Activated naive CD8-positive, alpha-beta T cell treated with anti-CD3 and anti-CD28 coated beads for 36 hours (primary cell): ENCODE results near the gene MCEE. TPM values are rescaled to one million over a fixed set of nuclear protein-coding genes. Genes with fewer than 3 reads are reported as not detected.
"Not testable (repeated sequence)": the region's sequence is repeated elsewhere in the genome, so short reads cannot be mapped to it uniquely, and the experiment has no call there.

Experiments
- DNase-seq: peaks from one replicate; pipeline ENCODE4 v3.0.0; 2021
- H3K27ac Mint-ChIP-seq: one replicate; pipeline ENCODE4 v1.8.0; 2022; ENCODE audit warnings: mild to moderate bottlenecking, moderate library complexity, mixed read lengths
- H3K27me3 Mint-ChIP-seq: one replicate; pipeline ENCODE4 v1.8.0; 2022; ENCODE audit warnings: mild to moderate bottlenecking, mixed read lengths
- H3K36me3 Mint-ChIP-seq: one replicate; pipeline ENCODE4 v1.8.0; 2021; ENCODE audit warnings: mild to moderate bottlenecking, mixed read lengths
- H3K4me1 Mint-ChIP-seq: one replicate; pipeline ENCODE4 v1.8.0; 2021; ENCODE audit warnings: mixed read lengths
- H3K4me3 Mint-ChIP-seq: one replicate; pipeline ENCODE4 v1.8.0; 2022; ENCODE audit warnings: mild to moderate bottlenecking, moderate library complexity, mixed read lengths
- H3K9me3 Mint-ChIP-seq: one replicate; pipeline ENCODE4 v1.8.0; 2022; ENCODE audit warnings: mixed read lengths
- total RNA-seq, 2 experiments: library from RNA; stranded (reverse); gene quantifications; one replicate each; pipeline ENCODE4 v1.2.3, GENCODE V29; 2021

The MCEE gene
- total RNA-seq, 2 experiments from 2014 or later = 10.6 TPM

DNA sequence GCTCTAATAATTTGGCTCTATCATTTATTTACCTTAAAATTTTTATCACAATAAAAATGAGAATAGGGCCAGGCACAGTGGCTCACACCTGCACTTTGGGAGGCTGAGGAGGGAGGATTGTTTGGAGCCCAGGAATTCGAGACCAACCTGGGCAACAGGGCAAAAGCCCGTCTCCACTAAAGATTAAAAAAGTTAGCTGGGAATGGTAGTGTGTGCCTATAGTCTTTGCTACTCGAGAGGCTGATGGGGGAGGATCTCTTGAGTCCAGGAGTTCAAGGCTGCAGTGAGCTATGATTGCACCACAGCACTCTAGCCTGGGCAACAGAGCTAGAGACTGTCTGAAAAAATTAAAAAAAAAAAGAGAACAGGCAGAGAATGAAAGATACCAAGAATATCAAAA lies 6.1 kb upstream of the MCEE start:
- H3K27ac Mint-ChIP-seq = no peak overlapping the region
- DNase-seq = no peak
- no peak overlapping the region for H3K4me3 Mint-ChIP-seq
- H3K27me3 Mint-ChIP-seq = no peaks in the 10 kb centered on the region
- H3K9me3 Mint-ChIP-seq = no peaks in the 10 kb centered on the region
- H3K36me3 Mint-ChIP-seq = peaks cover 15% of the 10 kb centered on the region
- H3K4me1 Mint-ChIP-seq = peaks cover 5% of the 10 kb centered on the region

DNA sequence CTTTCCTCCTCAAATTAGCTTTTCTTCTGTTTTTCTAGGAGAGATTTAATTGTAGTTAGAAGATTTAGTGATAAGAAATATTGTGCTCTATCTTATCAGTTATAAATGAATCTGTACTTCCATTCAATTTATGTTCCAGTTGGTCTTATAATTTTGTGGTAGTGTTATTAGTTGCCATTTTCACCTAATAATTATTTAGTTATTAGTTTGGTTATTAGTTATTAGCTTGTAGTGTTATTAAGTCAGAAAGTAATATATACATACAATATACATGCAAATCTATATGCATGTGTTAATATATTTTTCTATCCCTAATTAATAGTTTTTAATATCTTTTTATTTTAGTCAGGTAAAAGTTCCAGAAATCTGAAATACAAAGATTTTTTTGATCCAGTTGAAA lies 3.6 kb upstream of the MCEE start:
- H3K27ac Mint-ChIP-seq = no peak overlapping the region
- H3K27me3 Mint-ChIP-seq = no peaks in the 10 kb centered on the region
- no peaks in the 10 kb centered on the region for H3K9me3 Mint-ChIP-seq
- H3K4me1 Mint-ChIP-seq = no peaks in the 10 kb centered on the region
- no peak overlapping the region for H3K4me3 Mint-ChIP-seq
- peaks cover 10% of the 10 kb centered on the region for H3K36me3 Mint-ChIP-seq
- no peak for DNase-seq

- not testable (repeated sequence) for H3K4me1 Mint-ChIP-seq, H3K27me3 Mint-ChIP-seq, DNase-seq, H3K4me3 Mint-ChIP-seq, H3K27ac Mint-ChIP-seq, H3K9me3 Mint-ChIP-seq
- H3K36me3 Mint-ChIP-seq = peaks cover 11% of the 10 kb centered on the region
Measured at GRCh38 chr2:71131387-71132166, 1.5 kb upstream of the MCEE start.

DNA sequence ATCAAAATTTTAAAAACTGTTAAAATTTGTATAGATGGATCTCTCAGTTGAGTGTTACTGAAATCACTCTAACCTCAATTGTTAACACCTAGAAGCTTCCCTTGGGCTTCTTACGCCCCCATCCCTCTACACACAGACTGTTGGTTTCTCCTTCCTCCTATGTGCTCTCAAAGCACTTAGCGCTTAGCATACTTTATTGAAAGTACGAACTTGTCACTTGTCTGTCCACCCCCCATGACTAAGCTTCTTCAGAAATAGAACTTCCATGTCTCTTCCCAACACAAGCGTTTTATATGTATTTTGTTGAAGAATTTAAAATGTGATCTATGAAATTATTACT lies 846 bp upstream of the MCEE start:
- H3K36me3 Mint-ChIP-seq = peaks cover 8% of the 10 kb centered on the region

DNA sequence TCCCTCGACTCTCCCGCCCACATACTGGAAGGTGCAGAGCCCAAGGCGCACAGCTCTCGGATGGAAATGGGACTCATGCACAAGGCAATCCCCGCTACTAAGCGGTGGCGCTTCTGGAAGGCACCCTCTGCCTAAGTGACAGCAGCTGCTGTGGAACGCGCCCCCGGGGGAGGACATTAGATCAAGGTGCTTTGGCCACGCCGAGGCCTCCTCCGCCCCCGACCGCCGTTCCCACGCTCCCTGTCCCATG lies 202 bp downstream of the MCEE start:
- no peak overlapping the region for H3K4me3 Mint-ChIP-seq
- peaks cover 8% of the 10 kb centered on the region for H3K4me1 Mint-ChIP-seq
- peaks cover 7% of the 10 kb centered on the region for H3K36me3 Mint-ChIP-seq
- H3K9me3 Mint-ChIP-seq = no peaks in the 10 kb centered on the region
- H3K27me3 Mint-ChIP-seq = no peaks in the 10 kb centered on the region
- DNase-seq = no peak
- no peak overlapping the region for H3K27ac Mint-ChIP-seq

More for the DNA sequence above, 846 bp upstream of the MCEE start:
- H3K27me3 Mint-ChIP-seq = no peaks in the 10 kb centered on the region
- no peaks in the 10 kb centered on the region for H3K9me3 Mint-ChIP-seq
- no peak overlapping the region for H3K4me3 Mint-ChIP-seq
- H3K27ac Mint-ChIP-seq = no peak overlapping the region
- no peak for DNase-seq
- H3K4me1 Mint-ChIP-seq = peaks cover 8% of the 10 kb centered on the region

- H3K36me3 Mint-ChIP-seq = peaks cover 5% of the 10 kb centered on the region
- H3K27ac Mint-ChIP-seq = no peak overlapping the region
- peaks cover 8% of the 10 kb centered on the region for H3K4me1 Mint-ChIP-seq
- no peak overlapping the region for H3K4me3 Mint-ChIP-seq
- H3K27me3 Mint-ChIP-seq = no peaks in the 10 kb centered on the region
- H3K9me3 Mint-ChIP-seq = no peaks in the 10 kb centered on the region
- no peak for DNase-seq
Measured at GRCh38 chr2:71129114-71129901, 721 bp downstream of the MCEE start.

GRCh38 chr2:71126957-71127356 lies 3.1 kb downstream of the MCEE start:
- H3K4me1 Mint-ChIP-seq = peaks cover 8% of the 10 kb centered on the region
- H3K9me3 Mint-ChIP-seq = no peaks in the 10 kb centered on the region
- no peak for DNase-seq
- H3K27me3 Mint-ChIP-seq = no peaks in the 10 kb centered on the region
- H3K4me3 Mint-ChIP-seq = no peak overlapping the region
- no peak overlapping the region for H3K27ac Mint-ChIP-seq
- peaks cover 16% of the 10 kb centered on the region for H3K36me3 Mint-ChIP-seq

DNA sequence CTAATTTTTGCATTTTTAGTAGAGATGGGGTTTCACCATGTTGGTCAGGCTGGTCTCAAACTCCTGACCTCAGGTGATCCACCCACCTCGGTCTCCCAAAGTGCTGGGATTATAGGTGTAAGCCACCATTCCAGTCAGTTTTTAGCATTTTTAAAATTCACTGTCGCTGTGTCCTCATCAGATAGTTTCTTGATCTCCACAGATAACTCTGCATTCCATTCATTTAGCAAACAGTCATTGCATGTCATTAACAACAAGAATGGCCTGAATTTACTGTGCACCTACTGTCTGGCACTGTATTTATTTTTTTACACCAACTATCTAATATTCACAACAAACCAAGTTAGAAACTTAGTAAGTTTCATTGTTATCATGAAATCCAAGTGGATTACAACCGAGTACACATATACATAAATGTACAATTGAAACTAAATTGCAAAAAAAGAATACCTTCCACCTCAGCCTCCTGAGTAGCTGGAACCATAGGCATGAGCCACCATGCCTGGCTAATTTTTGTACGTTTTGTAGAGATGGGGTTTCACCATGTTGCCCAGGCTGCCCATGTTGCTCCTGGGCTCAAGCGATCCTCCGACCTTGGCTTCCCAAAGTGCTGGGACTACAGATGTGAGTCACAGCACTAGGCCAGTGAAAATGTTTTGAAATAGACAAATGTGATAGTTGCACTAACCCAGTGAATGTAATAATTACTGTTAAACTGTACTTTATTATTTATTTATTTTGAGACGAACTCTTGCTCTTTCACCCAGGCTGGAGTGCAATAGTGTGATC lies 4.3 kb downstream of the MCEE start:
- Mint-ChIP-seq H3K4me3 (no peak overlapping the region), H3K4me1 (peaks cover 8% of the 10 kb centered on the region), H3K27ac (no peak overlapping the region), H3K9me3 (no peaks in the 10 kb centered on the region), H3K27me3 (no peaks in the 10 kb centered on the region), H3K36me3 (peaks cover 18% of the 10 kb centered on the region)
- no peak for DNase-seq

- no peak for DNase-seq
- no peaks in the 10 kb centered on the region for H3K27me3 Mint-ChIP-seq
- peaks cover 4% of the 10 kb centered on the region for H3K4me1 Mint-ChIP-seq
- H3K36me3 Mint-ChIP-seq = peaks cover 18% of the 10 kb centered on the region
- no peak overlapping the region for H3K4me3 Mint-ChIP-seq
- H3K27ac Mint-ChIP-seq = no peak overlapping the region
- no peaks in the 10 kb centered on the region for H3K9me3 Mint-ChIP-seq
Measured at GRCh38 chr2:71122387-71123298, 7.4 kb downstream of the MCEE start.

- no peak overlapping the region for H3K4me3 Mint-ChIP-seq
- H3K36me3 Mint-ChIP-seq = peaks cover 18% of the 10 kb centered on the region
- H3K4me1 Mint-ChIP-seq = no peaks in the 10 kb centered on the region
- DNase-seq = no peak
- H3K27ac Mint-ChIP-seq = no peak overlapping the region
- no peaks in the 10 kb centered on the region for H3K9me3 Mint-ChIP-seq
- no peaks in the 10 kb centered on the region for H3K27me3 Mint-ChIP-seq
Measured at GRCh38 chr2:71121479-71121878, 8.6 kb downstream of the MCEE start.

- H3K4me1 Mint-ChIP-seq = no peaks in the 10 kb centered on the region
- peaks cover 20% of the 10 kb centered on the region for H3K36me3 Mint-ChIP-seq
- no peak overlapping the region for H3K27ac Mint-ChIP-seq
- no peak for DNase-seq
- no peaks in the 10 kb centered on the region for H3K27me3 Mint-ChIP-seq
- H3K9me3 Mint-ChIP-seq = no peaks in the 10 kb centered on the region
- no peak overlapping the region for H3K4me3 Mint-ChIP-seq
Measured at GRCh38 chr2:71120195-71120594, 9.8 kb downstream of the MCEE start.

GRCh38 chr2:71117063-71117462 lies 13.0 kb downstream of the MCEE start:
- no peak for DNase-seq
- peaks cover 3% of the 10 kb centered on the region for H3K4me1 Mint-ChIP-seq
- no peak overlapping the region for H3K27ac Mint-ChIP-seq
- no peak overlapping the region for H3K4me3 Mint-ChIP-seq
- no peaks in the 10 kb centered on the region for H3K9me3 Mint-ChIP-seq
- no peaks in the 10 kb centered on the region for H3K27me3 Mint-ChIP-seq
- H3K36me3 Mint-ChIP-seq = peaks cover 19% of the 10 kb centered on the region

GRCh38 chr2:71113843-71114242 lies 16.2 kb downstream of the MCEE start:
- peaks cover 17% of the 10 kb centered on the region for H3K36me3 Mint-ChIP-seq
- no peak overlapping the region for H3K4me3 Mint-ChIP-seq
- H3K27ac Mint-ChIP-seq = no peak overlapping the region

GRCh38 chr2:71108091-71108490 lies 21.9 kb downstream of the MCEE start:
- Mint-ChIP-seq H3K4me1 (no peaks in the 10 kb centered on the region), H3K36me3 (peaks cover 4% of the 10 kb centered on the region), H3K4me3 (no peak overlapping the region), H3K9me3 (peaks cover 6% of the 10 kb centered on the region), H3K27ac (no peak overlapping the region), H3K27me3 (no peaks in the 10 kb centered on the region)
- DNase-seq = no peak

More at GRCh38 chr2:71113843-71114242, 16.2 kb downstream of the MCEE start:
- H3K9me3 Mint-ChIP-seq = no peaks in the 10 kb centered on the region
- DNase-seq = no peak
- H3K27me3 Mint-ChIP-seq = no peaks in the 10 kb centered on the region
- H3K4me1 Mint-ChIP-seq = peaks cover 3% of the 10 kb centered on the region

DNA sequence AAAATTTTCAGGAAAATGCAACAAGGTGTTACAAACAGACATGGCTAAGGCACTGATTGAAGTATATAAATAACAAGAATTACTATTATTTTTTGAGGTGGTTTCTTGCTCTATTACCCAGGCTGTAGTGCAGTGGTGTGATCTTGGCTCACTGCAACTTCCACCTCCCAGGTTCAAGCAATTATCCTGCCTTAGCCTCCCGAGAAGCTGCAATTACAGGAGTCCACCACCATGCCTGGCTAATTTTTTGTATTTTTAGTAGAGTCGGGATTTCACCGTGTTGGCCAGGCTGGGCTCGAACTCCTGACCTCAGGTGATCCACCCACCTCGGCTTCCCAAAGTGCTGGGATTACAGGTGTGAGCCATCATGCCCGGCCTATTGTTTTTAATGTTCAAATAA lies 23.6 kb downstream of the MCEE start:
- H3K27ac Mint-ChIP-seq, DNase-seq, H3K9me3 Mint-ChIP-seq, H3K27me3 Mint-ChIP-seq, H3K4me3 Mint-ChIP-seq, H3K36me3 Mint-ChIP-seq, H3K4me1 Mint-ChIP-seq: not testable (repeated sequence)
